CD4-positive, alpha-beta T cell treated with Interleukin-6 for 4 hours (primary cell): ENCODE measurements around the gene RAB3IL1.
"Not testable (repeated sequence)": the region's sequence is repeated elsewhere in the genome, so short reads cannot be mapped to it uniquely, and the experiment has no call there.

Source experiments
- DNase-seq: peaks from one replicate; pipeline ENCODE4 v3.0.0-alpha.2; 2020; ENCODE audit warnings: mixed read lengths

Gene RAB3IL1

GRCh38 chr11:61882879-61883278 is 34.5 kb downstream of the RAB3IL1 start:
- no peak for DNase-seq

GRCh38 chr11:61882267-61882666 is 35.1 kb downstream of the RAB3IL1 start:
- DNase-seq, result not testable (repeated sequence)

DNA sequence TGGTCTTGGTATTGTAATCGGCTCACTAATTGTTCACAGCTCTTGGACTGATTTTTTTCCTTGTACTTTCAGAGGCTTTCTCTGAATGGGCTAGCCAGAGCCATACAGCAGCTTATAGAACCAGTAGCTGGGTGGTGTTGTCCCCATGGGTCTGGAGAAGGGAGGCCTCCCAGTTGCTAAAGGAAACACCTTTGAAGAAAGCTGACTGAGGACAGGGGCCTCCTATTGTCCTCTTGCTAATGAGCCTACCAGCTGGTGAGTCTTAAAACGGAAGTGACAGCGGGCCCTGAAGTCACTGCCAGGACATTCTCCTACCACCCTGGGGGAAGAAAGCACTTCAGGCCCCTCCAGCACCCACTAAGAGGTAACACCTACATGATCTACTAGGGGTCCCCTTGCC is 36.0 kb downstream of the RAB3IL1 start:
- no peak for DNase-seq

GRCh38 chr11:61880454-61880853 is 36.9 kb downstream of the RAB3IL1 start:
- DNase-seq, result no peak

GRCh38 chr11:61880031-61880430 is 37.3 kb downstream of the RAB3IL1 start:
- no peak for DNase-seq

DNA sequence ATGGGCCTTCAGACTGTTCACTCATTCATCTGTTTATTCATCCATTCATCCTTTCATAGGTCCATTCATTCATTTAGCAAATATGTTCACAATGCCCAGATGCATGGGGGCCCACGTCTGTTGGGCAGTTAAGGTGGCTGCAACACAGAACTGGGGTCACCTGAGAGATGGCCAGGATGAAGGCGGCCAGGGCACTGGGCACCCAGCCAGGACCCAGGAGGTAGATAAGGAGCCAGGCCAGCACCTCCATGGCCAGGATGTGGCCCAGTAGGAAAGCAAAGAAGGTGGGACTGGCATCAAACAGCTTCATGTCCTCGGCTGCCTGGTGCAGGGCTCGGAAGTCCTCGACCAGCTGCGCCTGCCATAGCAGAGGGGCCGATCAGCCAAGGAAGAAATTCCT is 38.2 kb downstream of the RAB3IL1 start:
- no peak for DNase-seq

DNA sequence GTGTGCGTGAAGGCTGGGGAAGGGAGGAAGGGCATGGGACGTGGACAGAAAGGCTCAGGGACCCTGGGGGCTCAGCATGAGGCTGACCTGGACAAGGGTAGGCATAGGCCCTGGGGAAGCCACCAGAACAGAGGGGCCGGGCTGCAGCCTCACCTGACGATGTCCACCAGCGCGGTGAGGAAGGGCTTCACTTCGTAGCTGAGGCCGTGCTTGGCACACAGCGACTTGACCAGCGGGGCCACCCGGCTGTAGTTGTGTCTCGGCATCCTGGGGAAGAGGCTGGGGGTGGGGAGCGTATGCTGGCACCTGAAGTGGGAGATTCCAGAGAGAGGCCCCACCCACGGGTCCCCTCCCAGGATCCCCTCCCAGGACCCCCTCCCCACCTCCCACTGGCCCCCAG is 41.7 kb downstream of the RAB3IL1 start:
- no peak for DNase-seq

GRCh38 chr11:61874853-61875252 is 42.5 kb downstream of the RAB3IL1 start:
- no peak for DNase-seq

DNA sequence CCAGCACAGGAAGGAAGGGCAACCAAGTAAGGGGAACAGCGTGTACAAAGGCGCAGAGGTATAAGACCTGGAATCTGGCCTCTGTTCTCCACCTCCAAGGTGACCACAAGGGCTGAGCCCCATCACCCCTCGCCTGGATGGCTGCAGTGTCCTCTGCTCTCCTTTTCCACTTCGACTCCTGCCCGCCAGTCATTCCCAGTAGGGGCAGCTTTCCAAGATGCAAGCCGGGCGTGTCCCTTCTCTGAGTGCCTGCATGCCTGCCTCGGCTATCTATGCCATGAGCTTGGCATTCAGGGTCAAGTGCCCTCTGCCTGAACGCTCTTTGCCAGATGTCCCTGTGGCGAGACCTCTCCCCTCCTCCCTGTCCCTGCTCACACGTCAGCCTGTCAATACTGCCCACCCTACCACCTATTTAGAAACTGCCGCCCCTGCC is 43.0 kb downstream of the RAB3IL1 start:
- DNase-seq, result no peak

- no peak for DNase-seq
Measured at GRCh38 chr11:61873588-61874376, 43.6 kb downstream of the RAB3IL1 start.

DNA sequence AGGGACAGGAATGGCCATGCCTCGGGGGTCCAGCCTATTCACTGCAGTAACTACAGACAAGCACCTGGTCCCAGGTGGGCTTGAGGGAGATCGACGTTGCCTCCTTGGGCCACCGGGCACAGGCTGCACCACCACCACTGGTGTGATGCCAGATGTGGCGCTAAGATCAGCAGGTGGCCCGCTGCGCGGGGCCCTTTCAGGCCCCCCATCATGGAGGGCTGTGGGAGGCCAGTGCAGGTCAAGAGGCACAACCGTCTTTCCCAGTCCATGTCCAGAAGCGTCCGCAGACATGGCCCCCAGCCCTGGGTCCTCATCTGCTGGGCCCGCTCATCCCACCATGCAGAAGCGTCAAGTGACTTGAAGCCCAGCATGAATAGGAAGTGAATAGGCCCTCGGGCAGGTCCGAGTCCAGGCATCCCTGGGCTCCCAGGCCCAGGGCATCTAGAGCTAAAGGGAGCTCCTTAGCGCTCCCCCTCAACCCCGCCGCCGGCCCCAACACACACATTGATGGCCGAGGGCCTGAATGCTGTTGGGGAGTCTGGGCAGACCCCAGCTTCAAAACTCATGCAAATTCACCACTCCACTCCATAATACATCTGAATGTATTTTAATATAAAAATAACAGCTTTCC is 44.3 kb downstream of the RAB3IL1 start:
- DNase-seq, result no peak

DNA sequence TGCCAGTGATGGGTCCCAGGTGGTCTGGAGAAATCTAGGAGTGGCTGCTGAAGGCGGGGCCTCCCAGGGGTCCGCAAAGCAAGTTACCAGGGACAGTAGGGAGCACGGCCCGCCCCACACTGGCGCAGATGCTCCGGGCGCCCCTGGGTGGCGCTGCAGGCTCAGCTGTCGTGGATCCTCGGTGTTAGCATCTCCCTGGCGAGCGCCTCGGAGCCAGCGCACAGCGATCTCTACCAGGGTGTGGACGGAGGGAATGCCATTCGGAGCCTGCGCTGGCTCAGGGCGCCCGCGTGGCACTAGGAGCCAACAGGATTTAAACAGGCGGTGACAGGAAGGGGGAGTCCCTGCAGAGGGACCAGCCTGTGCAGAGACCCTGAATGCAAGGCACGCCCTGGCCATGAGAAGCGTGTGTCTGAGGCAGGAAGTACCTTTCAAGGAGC is 46.2 kb downstream of the RAB3IL1 start:
- DNase-seq, result peak; percentile 67

DNA sequence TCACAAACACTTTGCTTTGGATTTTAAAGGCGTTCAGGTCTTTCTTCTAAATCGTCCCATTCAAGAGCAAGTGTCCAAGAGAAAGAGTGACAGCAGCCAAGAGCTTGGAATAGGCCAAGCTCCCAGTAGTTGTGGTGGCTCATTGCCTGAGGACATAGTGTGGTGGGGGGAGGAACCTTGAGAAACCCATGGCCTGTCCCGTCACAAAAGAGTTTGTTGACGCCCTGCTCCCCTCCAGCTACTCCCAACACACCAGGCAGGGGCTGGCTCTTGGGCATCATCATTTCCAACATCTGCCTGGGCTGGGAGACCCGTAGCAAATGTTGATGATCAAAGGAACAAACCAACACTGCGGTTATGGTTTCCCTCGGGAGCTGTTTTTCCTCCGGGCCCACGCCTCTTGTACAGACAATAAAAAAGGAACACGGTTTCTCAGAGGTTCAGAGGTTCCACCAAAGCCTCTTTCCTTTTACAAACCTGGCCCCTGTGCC is 46.8 kb downstream of the RAB3IL1 start:
- DNase-seq, result no peak

GRCh38 chr11:61869708-61870451 is 47.5 kb downstream of the RAB3IL1 start:
- DNase-seq, result no peak

DNA sequence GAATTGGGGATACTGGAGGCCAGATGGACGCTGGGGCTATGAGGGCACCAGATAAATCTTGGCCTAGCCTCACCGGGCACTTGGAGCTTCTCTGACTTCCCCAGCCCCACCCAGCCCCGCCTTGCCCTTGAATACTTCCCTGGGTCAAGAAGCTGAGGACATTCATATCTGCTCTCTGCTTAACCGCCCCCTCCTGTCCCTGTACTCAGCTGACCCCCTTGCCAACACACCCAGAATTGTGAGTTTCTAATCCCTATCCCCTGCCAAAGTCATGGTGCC is 48.0 kb downstream of the RAB3IL1 start:
- DNase-seq, result no peak

- DNase-seq, result no peak
Measured at GRCh38 chr11:61868571-61869428, 48.6 kb downstream of the RAB3IL1 start.

- DNase-seq, result no peak
Measured at GRCh38 chr11:61866958-61867343, 50.4 kb downstream of the RAB3IL1 start.

GRCh38 chr11:61866231-61866957 is 51.0 kb downstream of the RAB3IL1 start:
- no peak for DNase-seq

- no peak for DNase-seq
Measured at GRCh38 chr11:61864814-61865775, 52.3 kb downstream of the RAB3IL1 start.

DNA sequence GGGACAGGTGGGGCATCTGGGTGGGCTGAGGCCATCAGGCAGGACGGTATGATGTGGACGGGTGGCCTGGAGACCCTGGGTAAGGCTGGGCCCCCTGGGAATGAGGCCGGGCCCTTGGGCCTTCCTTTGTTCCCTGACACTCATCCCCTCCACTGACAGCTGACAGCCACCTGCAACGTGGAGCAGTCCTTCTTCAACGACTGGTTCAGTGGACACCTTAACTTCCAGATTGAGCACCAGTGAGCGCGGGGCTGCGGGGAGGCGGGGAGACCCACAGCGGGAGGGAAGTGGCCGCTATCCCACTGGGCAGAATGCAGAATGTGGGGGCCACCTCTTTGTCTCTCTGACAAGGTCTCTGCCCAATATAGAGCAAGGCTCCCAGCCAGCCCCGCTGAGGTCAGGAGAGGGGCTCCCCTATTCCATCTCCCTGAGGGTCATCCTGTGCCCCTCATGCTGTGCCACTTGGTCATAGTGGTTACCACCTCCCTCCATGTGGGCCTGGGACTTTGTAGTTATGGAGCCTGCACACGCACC is 53.8 kb downstream of the RAB3IL1 start:
- DNase-seq, result no peak
